Measurements from ENCODE around the gene ASCL2. TPM values are rescaled to one million over a fixed set of nuclear protein-coding genes. Genes with fewer than 3 reads are reported as not detected.
A peak's percentile ranks its signal among the peaks of the same experiment; 100 is the strongest.

The ASCL2 gene
- total RNA-seq, 2 donors from 2014 or later = 2.5 to 5.3 TPM

DNA sequence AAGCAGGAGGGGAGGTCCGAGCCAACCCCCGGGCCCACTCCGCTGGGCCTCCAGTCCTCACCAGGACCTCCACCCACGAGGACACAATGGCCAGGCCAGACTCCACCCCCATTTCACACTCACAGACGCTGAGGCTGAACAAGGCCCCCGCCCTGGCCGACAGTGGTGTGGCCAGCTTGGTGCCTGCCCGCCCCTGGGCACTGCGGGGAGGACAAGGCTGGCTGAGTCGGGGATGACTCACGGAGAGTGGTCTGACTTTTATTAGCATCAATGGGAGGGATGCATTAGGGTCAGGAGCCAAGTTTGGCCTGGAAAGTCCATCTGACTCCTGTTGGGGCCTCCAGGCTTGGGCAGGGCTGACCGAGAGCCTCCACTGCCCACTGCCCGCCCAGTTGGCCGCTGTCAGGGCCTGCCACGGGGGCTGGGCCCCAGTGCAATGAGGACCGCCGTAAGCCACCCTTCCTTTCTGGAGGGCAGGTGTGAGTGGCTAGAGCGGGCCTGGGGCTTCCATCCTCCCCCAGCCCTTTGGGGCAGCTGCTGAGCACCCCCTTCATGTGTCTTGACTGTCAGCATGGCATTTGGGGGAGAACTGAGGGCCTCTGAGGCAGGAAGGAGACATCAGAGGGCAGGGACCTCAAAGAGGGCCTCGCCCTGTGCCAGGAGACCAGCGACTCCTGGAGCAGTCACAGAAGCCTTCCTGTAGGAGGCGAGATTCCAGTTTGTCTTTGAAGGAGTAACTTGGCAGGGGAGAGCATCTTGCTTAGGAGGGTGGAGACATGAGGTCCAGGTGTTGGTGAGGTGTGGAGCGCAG lies 42.0 kb upstream of the ASCL2 start:
- no peaks in the 10 kb centered on the region for H3K9me3 Mint-ChIP-seq
- ATAC-seq (no peak), DNase-seq (ENCODE audit: low spot score) (peak; percentile 44)
- no peaks in the 10 kb centered on the region for H3K27me3 Mint-ChIP-seq
- H3K4me3 Mint-ChIP-seq = no peak overlapping the region
- H3K36me3 Mint-ChIP-seq = no peaks in the 10 kb centered on the region
- peaks cover 7 to 10% of the 10 kb centered on the region in 2 donors for H3K4me1 Mint-ChIP-seq (ENCODE audit: low read depth in 2 of 2)
- H3K27ac Mint-ChIP-seq = no peak overlapping the region

DNA sequence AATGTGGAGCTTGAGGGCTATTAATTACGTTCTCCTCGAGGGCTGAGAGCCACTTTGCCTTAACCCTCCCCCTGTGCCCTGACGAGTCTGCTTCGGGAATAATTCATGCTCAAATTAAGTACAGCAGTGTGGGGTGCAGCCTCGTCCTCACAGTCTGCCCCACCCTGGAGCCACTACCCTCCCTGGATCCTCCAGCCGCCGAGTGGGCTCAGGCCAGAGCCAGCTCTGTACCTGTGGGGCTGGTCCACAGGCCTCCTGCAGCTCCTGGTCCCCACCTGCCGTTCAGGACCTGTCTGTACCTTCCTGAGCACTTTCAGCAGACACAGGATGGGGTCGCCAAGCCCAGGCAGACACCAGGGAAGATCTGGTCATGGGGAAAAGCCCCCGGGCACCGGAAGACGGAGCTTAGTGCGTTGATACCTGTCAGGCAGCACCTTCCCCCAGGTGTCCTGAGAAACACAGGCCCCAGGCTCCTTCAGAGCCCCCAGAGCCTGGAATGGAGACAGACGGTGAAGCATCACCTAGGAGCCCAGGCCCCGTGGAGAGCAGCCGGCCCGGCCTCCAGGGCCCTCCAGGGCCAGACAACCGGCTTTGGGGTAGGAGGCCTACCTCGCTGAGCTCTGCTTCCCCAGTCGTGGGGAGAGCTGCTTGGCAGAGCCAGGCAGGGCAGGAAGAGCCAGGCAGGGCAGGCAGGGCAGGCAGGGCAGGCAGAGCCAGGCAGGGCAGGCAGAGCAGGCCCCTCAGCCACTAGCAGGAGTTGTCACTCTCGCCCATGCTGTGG lies 41.2 kb upstream of the ASCL2 start:
- no peaks in the 10 kb centered on the region for H3K36me3 Mint-ChIP-seq
- H3K27ac Mint-ChIP-seq = no peak overlapping the region
- H3K4me3 Mint-ChIP-seq = no peak overlapping the region
- H3K27me3 Mint-ChIP-seq = no peaks in the 10 kb centered on the region
- ATAC-seq (no peak), DNase-seq (ENCODE audit: low spot score) (peak; percentile 37)
- H3K4me1 Mint-ChIP-seq (ENCODE audit: low read depth in 2 of 2) = peaks cover 2 to 4% of the 10 kb centered on the region in 2 donors
- no peaks in the 10 kb centered on the region for H3K9me3 Mint-ChIP-seq

DNA sequence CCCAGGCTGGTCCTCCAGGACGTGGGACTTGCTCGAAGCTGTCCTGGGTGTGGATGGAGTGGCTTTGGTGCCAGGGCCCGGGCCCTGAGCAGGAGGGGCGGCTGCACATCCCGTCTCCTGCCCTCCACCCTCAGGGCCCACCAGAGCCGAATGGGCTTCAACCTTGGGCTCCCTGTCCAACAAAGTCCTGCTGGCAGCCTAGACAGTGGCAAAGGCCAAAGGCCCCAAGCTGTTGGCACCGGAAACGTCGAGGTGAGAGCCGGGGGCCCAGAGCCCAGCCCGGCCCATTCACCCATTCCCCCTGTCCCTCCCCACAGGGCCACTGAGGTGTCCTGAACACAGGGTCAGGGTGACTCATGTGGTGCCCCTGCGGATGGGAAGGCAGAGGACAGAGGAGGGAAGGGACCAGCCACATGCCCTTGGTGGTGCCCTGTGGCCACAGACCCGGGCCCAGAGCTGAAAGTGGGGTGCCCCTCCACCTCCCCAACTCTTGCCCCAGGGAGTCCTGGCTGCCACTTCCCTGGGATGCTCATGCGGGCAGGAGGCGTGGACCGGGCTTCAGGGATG lies 40.5 kb upstream of the ASCL2 start:
- Mint-ChIP-seq H3K36me3 (no peaks in the 10 kb centered on the region), H3K4me3 (no peak overlapping the region), H3K27me3 (no peaks in the 10 kb centered on the region), H3K27ac (no peak overlapping the region), H3K9me3 (no peaks in the 10 kb centered on the region), H3K4me1 (ENCODE audit: low read depth in 2 of 2) (peaks cover 9 to 11% of the 10 kb centered on the region in 2 donors)
- DNase-seq (ENCODE audit: low spot score) (peak; percentile 59), ATAC-seq (no peak)

DNA sequence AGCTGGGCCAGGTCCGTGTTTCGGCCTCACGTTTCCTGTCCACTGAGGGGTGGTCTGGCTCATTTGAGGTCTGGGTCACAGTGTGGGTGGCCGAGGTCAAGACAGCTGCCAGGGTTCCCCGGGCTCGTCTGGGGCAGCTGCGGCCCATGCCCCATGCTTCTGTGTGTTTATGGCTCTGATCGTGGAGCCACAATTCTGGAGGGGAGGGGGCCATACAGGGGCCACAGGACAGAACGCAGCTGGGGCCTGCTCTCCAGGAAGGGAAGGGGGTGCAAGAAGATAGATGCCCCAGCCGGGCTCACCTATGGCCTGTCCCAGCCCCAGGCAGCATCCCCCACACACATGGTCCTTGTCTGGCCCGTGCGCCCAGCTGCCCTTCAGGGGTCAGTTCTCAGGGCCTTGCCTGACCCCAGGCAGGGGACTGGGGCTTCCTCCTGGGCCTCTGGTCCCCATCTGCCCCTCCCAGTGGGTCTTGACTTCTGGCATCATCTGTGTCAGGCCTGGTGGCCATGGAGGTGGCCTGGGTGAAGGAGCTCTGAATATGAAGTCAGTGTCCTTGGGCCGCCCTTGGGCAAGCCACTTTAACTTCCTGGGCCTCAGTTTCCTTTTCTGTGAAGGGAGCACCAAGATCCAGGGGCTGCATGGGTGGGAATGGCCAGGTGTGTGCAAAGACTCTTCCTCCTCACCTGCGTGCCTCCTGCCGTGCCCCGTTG lies 39.8 kb upstream of the ASCL2 start:
- Mint-ChIP-seq H3K4me3 (no peak overlapping the region), H3K4me1 (ENCODE audit: low read depth in 2 of 2) (peaks cover 13 to 15% of the 10 kb centered on the region in 2 donors), H3K27ac (no peak overlapping the region), H3K27me3 (no peaks in the 10 kb centered on the region), H3K9me3 (no peaks in the 10 kb centered on the region), H3K36me3 (no peaks in the 10 kb centered on the region)
- peak; percentile 44 for DNase-seq (ENCODE audit: low spot score)
- no peak for ATAC-seq

DNA sequence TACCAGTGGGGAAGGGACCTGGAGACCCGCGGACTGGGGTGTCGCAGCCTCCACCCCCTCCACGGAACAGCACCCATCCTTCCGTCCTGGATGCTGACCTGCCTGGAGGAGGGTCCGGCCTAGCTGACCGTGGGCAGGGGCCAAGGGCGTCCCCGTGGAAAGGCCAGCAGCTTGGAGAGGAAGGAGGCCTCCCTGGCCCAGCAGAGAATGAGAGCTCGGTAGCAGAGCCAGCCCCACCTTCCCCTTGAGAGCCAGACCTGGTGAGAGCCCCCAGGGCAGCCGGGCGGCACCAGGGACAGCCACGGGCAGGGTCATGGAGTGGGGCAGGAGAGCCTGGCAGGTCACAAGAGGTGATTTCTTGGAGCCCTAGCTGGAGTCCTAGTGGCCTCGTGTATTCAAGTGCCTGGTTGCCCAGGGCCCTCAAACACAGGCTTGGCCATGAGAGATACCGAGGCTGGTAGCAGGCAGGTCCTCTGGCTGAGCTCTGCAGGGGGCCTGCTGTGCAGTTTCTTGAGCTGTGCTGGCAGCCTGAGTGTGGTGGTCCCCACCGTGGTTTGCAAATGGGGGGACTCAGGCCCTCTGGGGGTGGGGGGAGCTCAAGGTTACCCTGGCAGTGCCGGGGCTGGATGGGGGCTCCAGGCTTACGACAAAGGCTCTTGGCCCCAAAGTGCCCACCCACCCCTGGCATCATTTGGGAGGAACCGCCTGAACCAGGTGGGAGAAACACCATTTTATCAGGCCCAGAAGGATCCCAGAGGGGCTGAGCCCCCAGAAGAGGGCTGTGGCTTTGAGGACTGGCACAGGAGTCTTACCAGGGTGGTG lies 39.1 kb upstream of the ASCL2 start:
- Mint-ChIP-seq H3K36me3 (no peaks in the 10 kb centered on the region), H3K27ac (no peak overlapping the region), H3K4me1 (ENCODE audit: low read depth in 2 of 2) (peaks cover 18 to 21% of the 10 kb centered on the region in 2 donors), H3K27me3 (no peaks in the 10 kb centered on the region), H3K9me3 (no peaks in the 10 kb centered on the region), H3K4me3 (no peak overlapping the region)
- DNase-seq (ENCODE audit: low spot score) (peak; percentile 52), ATAC-seq (no peak)

DNA sequence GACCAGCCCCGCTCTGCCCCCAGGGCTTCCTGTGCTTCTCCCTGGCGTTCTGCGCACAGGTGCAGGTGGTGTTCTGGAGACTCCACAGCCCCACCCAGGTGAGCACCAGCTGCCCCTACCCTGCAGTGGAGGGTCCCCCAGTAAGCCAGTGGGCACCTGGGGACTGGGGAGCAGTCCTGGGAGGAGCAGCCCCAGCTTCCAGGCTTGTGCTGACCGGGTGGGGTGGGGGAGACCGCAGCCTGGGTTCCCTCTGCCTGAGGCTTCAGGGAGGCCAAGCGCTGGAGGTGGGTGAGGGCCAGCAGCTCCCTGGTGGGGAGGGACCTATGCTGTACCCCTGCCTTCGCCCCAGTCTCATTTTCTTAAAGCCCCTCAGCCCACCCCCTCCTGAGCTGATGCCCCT lies 38.3 kb upstream of the ASCL2 start:
- peak; percentile 51 for DNase-seq (ENCODE audit: low spot score)
- H3K4me3 Mint-ChIP-seq = no peak overlapping the region
- no peaks in the 10 kb centered on the region for H3K9me3 Mint-ChIP-seq
- H3K4me1 Mint-ChIP-seq (ENCODE audit: low read depth in 2 of 2) = peaks cover 21 to 22% of the 10 kb centered on the region in 2 donors
- no peak overlapping the region for H3K27ac Mint-ChIP-seq
- H3K27me3 Mint-ChIP-seq = no peaks in the 10 kb centered on the region
- ATAC-seq = no peak
- H3K36me3 Mint-ChIP-seq = no peaks in the 10 kb centered on the region

DNA sequence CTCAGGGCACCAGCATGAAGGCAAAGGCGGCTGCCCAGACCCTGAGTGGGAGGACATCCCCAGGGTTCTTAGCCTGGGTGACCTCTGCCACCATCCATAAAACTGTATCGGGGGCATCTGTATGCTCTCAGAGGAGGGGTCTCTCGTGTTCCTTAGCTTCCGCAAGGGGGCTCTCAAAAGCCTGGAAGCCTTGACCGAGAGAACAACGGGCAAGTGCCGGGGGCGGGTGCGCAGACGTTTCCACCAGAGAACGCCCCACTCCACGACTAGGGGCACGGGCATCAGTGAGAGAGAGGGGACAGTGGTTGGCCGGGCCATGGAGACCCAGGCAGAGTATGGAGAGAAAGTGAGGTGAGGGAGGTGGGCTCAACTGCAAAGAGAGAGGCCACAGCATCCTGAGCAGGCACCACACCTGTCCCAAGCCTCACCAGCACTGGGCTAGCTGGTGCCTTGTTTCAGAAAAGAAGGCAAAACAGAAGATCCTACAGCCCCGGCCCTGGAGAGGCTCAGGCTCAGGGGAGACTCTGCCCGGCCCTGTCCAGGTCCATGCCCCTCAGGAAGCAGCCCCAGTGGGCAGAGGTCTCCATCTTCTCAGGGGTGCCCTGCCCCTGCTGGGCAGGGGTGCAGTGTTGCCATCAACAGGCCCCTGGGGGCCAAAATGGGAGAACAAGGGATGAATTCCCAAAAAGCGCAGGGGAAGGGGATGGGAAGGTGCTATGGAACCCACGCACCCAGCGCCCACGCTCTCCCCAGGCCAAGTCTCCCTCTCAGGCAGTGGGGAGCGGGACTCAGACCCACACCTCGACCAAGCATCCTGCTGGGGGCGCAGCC lies 37.3 kb upstream of the ASCL2 start:
- no peak for ATAC-seq
- H3K4me1 Mint-ChIP-seq (ENCODE audit: low read depth in 2 of 2) = peaks cover 22 to 24% of the 10 kb centered on the region in 2 donors
- no peaks in the 10 kb centered on the region for H3K36me3 Mint-ChIP-seq

DNA sequence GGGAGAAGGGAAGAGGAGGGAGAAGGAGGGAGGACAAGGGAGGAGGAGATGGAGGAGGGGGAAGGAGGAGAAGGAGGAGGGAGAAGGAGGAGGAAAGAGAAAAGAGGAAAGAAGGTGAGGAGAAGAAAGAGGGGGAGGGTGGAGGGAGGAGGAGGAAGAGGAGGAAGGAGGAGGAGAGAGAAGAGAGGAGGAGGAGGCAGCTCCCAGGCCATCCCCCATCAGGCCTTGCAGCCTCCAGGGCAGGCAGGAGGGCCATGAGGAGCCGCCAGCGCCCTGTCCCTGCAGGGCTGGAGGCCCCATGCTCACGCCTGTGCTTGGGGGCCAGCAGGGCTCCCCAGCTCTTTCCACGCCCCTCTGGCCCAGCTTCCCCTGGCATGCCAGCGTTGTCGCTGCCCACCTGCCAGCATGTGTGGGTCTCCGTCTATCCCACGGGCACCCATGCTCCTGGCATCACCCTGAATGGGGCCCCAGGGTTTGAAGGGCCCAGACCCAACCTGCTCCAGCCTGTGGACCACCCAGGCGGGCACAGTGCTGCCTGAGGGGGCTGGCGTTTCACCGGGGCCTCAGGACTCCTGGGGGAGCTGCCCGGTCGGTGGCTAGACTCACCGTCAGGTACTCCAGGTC lies 36.6 kb upstream of the ASCL2 start:
- ATAC-seq (no peak), DNase-seq (ENCODE audit: low spot score) (peak; percentile 44)
- peak overlapping the region; percentile 99 to 100 for H3K27ac Mint-ChIP-seq
- H3K9me3 Mint-ChIP-seq = no peaks in the 10 kb centered on the region
- H3K4me3 Mint-ChIP-seq = peak overlapping the region; percentile 92
- no peaks in the 10 kb centered on the region for H3K27me3 Mint-ChIP-seq
- H3K36me3 Mint-ChIP-seq = no peaks in the 10 kb centered on the region
- H3K4me1 Mint-ChIP-seq (ENCODE audit: low read depth in 2 of 2) = peaks cover 25 to 30% of the 10 kb centered on the region in 2 donors

More for the DNA sequence above, 37.3 kb upstream of the ASCL2 start:
- no peaks in the 10 kb centered on the region for H3K9me3 Mint-ChIP-seq
- H3K4me3 Mint-ChIP-seq = no peak overlapping the region
- peak; percentile 53 for DNase-seq (ENCODE audit: low spot score)
- peak overlapping the region; percentile 44 to 100 for H3K27ac Mint-ChIP-seq
- no peaks in the 10 kb centered on the region for H3K27me3 Mint-ChIP-seq

DNA sequence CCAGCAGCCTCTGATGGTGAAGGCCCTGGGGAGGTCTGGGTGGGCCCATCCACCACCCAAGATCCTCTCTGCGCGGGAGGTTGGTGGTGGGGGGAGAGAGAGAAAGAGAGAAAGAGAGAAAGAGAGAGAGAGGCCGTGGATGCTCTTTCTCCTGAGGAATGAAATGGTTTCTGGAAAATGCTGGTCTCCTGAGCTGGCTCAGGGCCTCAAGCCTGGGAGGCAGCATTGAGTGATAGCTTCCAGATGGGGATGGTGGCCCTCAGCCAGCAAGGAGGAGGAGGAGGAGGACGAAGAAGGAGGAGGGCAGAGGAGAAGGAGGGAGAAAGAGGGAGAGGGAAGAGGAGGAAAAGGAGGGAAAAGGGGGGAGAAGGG lies 36.0 kb upstream of the ASCL2 start:
- H3K27me3 Mint-ChIP-seq = no peaks in the 10 kb centered on the region
- H3K36me3 Mint-ChIP-seq = no peaks in the 10 kb centered on the region
- H3K9me3 Mint-ChIP-seq = no peaks in the 10 kb centered on the region
- peak overlapping the region; percentile 92 for H3K4me3 Mint-ChIP-seq
- DNase-seq (ENCODE audit: low spot score) = peak; percentile 15
- peaks cover 29 to 34% of the 10 kb centered on the region in 2 donors for H3K4me1 Mint-ChIP-seq (ENCODE audit: low read depth in 2 of 2)
- no peak for ATAC-seq
- peak overlapping the region; percentile 99 to 100 for H3K27ac Mint-ChIP-seq

DNA sequence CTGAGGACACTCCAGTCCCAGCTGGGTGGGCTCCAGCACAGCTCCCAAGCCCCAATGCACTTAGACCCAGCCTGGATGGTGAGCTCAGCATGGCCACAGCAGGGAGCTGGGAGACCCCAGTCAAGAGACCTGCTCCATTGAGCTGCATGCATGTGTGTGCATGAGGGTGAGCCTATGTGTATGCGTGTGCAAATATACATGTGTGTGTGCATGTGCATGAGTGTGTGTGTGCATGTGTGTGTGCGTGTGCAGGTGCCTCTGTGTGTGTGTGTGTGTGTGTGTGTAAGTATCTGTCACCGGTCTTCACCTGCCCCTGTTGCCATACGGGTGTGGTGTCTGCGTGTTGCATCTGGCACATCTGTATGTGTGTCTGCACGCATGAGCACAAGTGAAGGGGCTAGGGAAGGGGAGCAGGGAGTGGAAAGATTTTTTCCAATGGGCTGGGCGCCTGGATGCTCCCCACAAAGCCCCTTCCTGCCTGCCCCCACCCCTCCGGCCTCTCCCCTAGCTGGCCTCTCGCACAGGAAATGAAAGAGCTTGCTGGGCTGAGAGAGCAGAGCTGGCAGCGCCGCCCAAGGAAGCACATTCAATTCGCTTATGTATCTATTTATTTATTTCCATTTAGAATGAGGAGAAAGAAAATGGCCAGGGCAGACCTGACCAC lies 35.5 kb upstream of the ASCL2 start:
- ATAC-seq = peak; percentile 0 to 1
- Mint-ChIP-seq H3K9me3 (no peaks in the 10 kb centered on the region), H3K4me3 (peak overlapping the region; percentile 92), H3K36me3 (no peaks in the 10 kb centered on the region), H3K27me3 (no peaks in the 10 kb centered on the region), H3K4me1 (ENCODE audit: low read depth in 2 of 2) (peaks cover 29 to 34% of the 10 kb centered on the region in 2 donors), H3K27ac (peak overlapping the region; percentile 99 to 100)
- DNase-seq (ENCODE audit: low spot score) = peak; percentile 66

DNA sequence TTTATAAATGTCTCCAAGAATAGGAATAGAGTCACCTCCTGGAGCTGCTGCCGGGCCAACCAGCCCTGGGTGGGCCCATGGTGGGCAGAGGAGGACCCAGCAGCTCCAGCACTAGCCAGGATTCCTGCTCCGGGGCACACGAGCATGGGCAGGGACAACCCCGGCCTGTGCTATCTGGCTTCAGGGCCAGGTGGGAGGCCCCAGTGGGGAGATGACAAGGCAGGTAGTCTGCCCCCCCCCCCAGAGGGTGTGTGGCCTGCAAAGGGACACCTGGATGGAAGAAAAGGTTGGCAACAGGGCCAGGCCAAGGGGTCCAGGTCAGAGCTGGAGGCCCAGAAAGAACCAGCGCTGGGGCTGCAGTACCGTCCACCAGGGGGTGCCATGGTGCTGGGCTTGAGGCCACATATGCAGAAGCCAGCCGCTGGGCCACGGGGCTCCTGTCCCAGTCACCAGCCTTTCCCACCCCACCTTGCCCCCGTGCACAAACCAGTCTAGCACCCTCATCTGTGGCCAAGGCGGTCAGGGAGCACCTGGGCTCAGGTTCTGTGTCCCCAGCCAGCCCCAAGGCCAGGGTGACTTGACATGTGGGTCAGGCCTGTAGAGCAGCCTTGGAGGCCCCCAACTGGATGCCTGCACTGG lies 34.9 kb upstream of the ASCL2 start:
- H3K27me3 Mint-ChIP-seq = no peaks in the 10 kb centered on the region
- peaks cover 29 to 34% of the 10 kb centered on the region in 2 donors for H3K4me1 Mint-ChIP-seq (ENCODE audit: low read depth in 2 of 2)
- H3K36me3 Mint-ChIP-seq = no peaks in the 10 kb centered on the region
- peak; percentile 83 for DNase-seq (ENCODE audit: low spot score)
- peak; percentile 61 to 79 for ATAC-seq
- no peaks in the 10 kb centered on the region for H3K9me3 Mint-ChIP-seq
- H3K4me3 Mint-ChIP-seq = peak overlapping the region; percentile 92
- H3K27ac Mint-ChIP-seq = peak overlapping the region; percentile 67 to 99

All from natural killer cell treated with Interleukin-12 subunit alpha and Interleukin-12 subunit beta and Interleukin-15 and Interleukin-18, amount 100 ng/mL, for 72 hours (primary cell).